22Rv1 (cell line): ENCODE data around the gene RAF1.
"Not testable (repeated sequence)": the region's sequence is repeated elsewhere in the genome, so short reads cannot be mapped to it uniquely, and the experiment has no call there.

Experiments used
- H3K27ac ChIP-seq: fragments of 450-650 bp; 2 replicates; pipeline ENCODE4 v1.5.1; 2017
- ZFX ChIP-seq: fragments of 450-650 bp; IDR thresholded peaks from 2 replicates; pipeline ENCODE4 v1.6.1; 2017; ENCODE audit warnings: antibody characterized with exemption, borderline replicate concordance
- TF ChIP-seq, protein P1 (sequence below): fragments of 450-650 bp; IDR thresholded peaks from 2 replicates; pipeline ENCODE4 v1.5.1; 2017; ENCODE audit warnings: mild to moderate bottlenecking

RAF1 gene

DNA sequence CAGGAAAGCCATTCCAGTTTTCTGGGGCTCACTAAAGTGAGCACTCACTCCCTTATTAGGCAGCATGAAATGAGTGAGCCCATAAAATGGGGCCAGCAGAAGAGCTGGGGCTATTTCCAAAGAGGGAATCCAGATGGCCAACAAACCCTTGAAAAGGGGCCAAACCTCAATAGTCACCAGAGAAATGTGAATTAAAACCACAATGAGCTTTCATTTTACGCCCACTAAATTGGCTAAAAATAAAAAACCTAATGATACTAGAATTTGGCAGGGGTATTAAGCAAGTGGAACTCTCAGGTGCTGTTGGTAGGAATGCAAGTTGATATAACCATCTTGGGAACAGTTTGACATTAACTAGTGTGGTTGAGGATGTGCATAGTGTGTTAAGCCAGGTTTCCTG lies 42.1 kb upstream of the RAF1 start:
- TF ChIP-seq, protein P1, sequence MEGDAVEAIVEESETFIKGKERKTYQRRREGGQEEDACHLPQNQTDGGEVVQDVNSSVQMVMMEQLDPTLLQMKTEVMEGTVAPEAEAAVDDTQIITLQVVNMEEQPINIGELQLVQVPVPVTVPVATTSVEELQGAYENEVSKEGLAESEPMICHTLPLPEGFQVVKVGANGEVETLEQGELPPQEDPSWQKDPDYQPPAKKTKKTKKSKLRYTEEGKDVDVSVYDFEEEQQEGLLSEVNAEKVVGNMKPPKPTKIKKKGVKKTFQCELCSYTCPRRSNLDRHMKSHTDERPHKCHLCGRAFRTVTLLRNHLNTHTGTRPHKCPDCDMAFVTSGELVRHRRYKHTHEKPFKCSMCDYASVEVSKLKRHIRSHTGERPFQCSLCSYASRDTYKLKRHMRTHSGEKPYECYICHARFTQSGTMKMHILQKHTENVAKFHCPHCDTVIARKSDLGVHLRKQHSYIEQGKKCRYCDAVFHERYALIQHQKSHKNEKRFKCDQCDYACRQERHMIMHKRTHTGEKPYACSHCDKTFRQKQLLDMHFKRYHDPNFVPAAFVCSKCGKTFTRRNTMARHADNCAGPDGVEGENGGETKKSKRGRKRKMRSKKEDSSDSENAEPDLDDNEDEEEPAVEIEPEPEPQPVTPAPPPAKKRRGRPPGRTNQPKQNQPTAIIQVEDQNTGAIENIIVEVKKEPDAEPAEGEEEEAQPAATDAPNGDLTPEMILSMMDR, result no peak
- no peak for TF ChIP-seq ZFX

DNA sequence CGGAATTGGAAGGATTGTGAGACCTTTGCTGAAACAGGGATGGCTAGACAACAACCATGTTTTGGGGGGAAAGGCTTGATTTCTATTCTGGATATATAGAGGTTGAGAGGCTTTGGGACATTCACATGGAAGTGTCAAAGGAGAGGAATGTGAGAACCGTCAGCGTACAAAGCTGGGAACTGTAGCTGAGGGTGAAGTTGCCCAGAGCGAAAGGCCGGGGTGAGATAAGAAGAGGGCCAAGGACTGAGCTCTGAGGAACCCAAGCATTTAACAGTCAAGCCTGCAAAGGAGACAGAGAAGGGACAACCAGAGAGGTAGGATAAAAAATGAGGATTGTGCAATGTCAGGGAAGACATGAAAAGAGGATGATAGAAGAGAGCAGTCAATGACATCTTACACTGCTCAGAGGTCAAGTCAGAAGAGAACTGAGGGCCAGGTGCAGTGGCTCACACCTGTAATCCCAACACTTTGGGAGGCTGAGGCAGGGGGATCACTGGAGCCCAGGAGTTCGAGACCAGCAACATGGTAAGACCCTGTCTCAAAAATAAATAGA lies 41.5 kb upstream of the RAF1 start:
- TF ChIP-seq, protein P1, result no peak
- TF ChIP-seq ZFX, result no peak
- H3K27ac ChIP-seq, result no peak overlapping the region

More for the DNA sequence above, 42.1 kb upstream of the RAF1 start:
- H3K27ac ChIP-seq, result no peak overlapping the region

DNA sequence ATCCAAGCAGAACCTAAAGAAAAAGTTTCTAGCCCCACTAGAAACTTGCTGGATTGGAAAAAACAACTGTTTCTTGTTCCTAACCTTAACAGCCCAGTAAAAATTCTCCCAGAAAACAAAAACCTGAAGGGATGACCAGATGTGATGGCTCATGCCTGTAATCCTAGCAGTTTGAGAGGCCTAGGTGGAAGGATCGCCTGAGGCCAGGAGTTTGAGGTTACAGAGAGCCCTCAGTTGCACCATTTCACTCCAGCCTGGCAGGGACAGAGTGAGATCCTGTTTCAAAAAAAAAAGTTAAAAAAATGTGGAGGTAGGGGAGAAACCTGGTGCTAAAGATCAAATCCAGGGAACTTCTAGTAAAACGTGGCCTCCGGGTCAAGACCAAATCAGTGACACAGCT lies 38.6 kb upstream of the RAF1 start:
- TF ChIP-seq, protein P1, result no peak
- TF ChIP-seq ZFX, result no peak
- H3K27ac ChIP-seq, result no peak overlapping the region

DNA sequence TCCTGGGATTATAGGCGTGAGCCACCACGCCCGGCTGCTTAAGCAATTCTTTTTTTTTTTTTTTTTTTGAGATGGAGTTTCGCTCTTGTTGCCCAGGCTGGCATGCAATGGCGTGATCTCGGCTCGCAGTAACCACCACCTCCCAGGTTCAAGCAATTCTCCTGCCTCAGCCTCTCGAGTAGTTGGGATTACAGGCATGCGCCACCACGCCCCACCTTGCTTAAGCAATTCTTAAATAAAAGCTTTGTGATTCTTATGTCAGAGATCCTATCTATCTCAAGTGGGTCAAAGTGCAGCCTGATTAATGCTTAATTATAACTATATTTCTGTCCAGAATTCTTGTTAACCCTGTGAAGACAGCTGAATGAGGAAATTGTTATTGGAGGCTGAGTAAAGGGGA lies 37.7 kb upstream of the RAF1 start:
- not testable (repeated sequence) for H3K27ac ChIP-seq

DNA sequence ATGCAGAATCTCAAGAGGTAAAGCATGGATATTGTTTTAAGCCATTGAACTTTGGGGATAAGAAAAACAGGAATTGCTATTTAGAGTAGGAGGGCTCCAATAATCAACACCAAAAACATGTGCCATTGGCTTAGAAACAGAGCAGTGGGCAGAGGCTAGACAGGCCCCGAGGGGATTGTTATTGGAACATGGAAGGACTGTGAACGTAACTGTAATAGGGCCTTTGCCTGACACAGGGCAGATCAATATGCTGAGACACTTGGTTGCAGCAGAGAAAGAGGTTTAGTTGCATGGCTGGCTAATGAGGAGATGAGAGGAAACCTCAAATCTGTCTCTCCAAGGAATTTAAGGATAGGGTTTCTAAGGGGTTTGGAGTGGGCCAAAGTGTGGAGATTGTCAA lies 36.9 kb upstream of the RAF1 start:
- TF ChIP-seq, protein P1, result no peak
- no peak for TF ChIP-seq ZFX
- no peak overlapping the region for H3K27ac ChIP-seq

DNA sequence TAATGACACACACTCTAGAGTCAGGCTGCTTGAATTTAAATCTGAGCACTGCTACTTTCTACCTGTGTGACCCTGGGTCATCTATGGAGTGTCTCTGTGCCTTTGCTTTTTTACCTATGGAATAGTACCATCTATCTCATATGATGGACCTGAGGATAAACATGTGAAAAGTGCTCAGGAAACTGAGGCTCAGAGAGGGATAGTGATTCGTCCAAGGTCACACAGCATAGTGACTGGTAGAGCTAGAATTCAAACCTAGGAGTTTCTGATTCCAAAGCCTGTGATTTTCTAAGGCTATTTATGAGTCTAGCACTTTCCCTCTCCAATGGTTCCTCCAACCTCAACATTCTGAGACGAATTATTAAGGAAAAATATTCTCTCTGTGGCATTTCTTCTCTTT lies 32.0 kb upstream of the RAF1 start:
- TF ChIP-seq ZFX, result no peak
- TF ChIP-seq, protein P1, result no peak
- H3K27ac ChIP-seq, result no peak overlapping the region

DNA sequence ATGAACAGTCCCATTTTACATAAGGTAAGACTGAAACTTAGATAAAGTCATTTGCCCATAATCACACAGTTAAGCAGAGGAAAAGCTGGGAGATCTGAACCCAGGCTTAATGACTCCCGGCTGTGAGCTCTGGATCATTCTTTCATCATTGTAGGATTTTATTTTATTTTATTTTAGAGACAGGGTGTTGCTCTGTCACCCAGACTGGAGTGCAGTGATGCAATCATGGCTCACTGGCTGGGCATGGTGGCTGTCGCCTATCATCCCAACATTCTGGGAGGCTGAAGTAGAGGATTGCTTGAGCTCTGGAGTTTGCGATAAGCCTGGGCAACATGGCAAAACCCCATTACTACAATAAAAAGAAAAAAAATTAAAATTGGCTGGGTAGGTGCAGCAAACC lies 31.2 kb upstream of the RAF1 start:
- TF ChIP-seq, protein P1, result no peak
- TF ChIP-seq ZFX, result no peak
- H3K27ac ChIP-seq, result no peak overlapping the region

DNA sequence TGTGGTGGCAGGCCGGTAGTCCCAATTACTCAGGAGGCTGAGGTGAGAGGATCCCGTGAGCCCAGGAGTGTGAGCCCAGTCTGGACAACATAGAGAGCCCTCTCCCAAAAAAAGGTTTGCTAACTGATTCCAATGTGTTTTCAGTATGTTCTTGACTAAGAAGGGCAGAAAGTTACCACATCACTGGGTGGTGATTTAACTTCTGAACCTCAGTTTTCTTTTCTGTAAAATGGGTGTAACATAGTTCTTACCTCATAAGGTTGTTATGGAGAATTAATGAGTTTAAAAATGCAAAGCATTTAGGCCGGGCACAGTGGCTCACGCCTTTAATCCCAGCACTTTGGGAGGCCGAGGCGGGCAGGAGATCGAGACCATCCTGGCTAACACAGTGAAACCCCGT lies 28.5 kb upstream of the RAF1 start:
- H3K27ac ChIP-seq, result no peak overlapping the region

More for the DNA sequence above, 28.5 kb upstream of the RAF1 start:
- no peak for TF ChIP-seq ZFX
